SK-N-SH (cell line): ENCODE results near the gene LANCL2. TPM values are rescaled to one million over a fixed set of nuclear protein-coding genes. Genes with fewer than 3 reads are reported as not detected.

ENCODE experiments used
- CTCF ChIA-PET: fragments of 300-600, 350-600 bp; formaldehyde crosslinking; extraction: SDS; loops from one replicate; lab custom pipeline; 2021; lab: Yijun Ruan, JAX
- POLR2A ChIA-PET: fragments of 350-600 bp; sonication (Branson Sonifier 250); formaldehyde crosslinking; extraction: SDS; loops from one replicate; lab custom pipeline; 2020; ENCODE audit warnings: antibody characterized with exemption, inconsistent platforms; lab: Yijun Ruan, JAX
- DNase-seq: peaks from one replicate; pipeline ENCODE4 v3.0.0; 2012
- H2AFZ ChIP-seq: fragments of 200-600 bp; sonication (generic); 2 replicates; pipeline ENCODE4 v1.8.1; 2016; ENCODE audit warnings: antibody characterized with exemption, mild to moderate bottlenecking, low read depth
- H3F3A ChIP-seq: fragments of 200-600 bp; sonication (generic); replicated peaks from 2 replicates; pipeline ENCODE3; 2016; ENCODE audit warnings: antibody characterized with exemption, mild to moderate bottlenecking; ENCODE audit not compliant: insufficient read depth
- H3K27ac ChIP-seq, 2 experiments: fragments of 200-500 bp in 1 of 2; fragments of 200-600 bp in 1 of 2; sonication (Bioruptor generic) in 1 of 2; sonication (generic), shearing (Covaris generic) in 1 of 2; 2 replicates each; pipeline versions ENCODE4 v1.5.1 to v1.6.1; 2014 to 2016; ENCODE audit warnings: low read depth in 2 of 2, inconsistent platforms in 1 of 2, low read length in 1 of 2, mild to moderate bottlenecking in 1 of 2, mixed read lengths in 1 of 2
- H3K27me3 ChIP-seq: fragments of 200-600 bp; sonication (generic), shearing (Covaris generic); 2 replicates; pipeline ENCODE4 v1.6.1; 2016; ENCODE audit warnings: mixed run types; ENCODE audit not compliant: insufficient read depth
- H3K36me3 ChIP-seq, 2 experiments: fragments of 200-500 bp in 1 of 2; fragments of 200-600 bp in 1 of 2; sonication (Bioruptor generic) in 1 of 2; sonication (generic) in 1 of 2; replicated peaks in 1 of 2; 2 replicates each; pipeline versions ENCODE3 to v1.5.1; 2014 to 2016; ENCODE audit warnings: low read length in 1 of 2, mild to moderate bottlenecking in 1 of 2; ENCODE audit not compliant: insufficient read depth in 2 of 2, control insufficient read depth in 1 of 2
- H3K4me1 ChIP-seq, 2 experiments: fragments of 200-500 bp in 1 of 2; fragments of 200-600 bp in 1 of 2; sonication (Bioruptor generic) in 1 of 2; sonication (generic), shearing (Covaris generic) in 1 of 2; 2 replicates each; pipeline versions ENCODE4 v1.5.1 to v1.6.1; 2014 to 2016; ENCODE audit warnings: low read depth in 1 of 2, low read length in 1 of 2, mixed run types in 1 of 2; ENCODE audit not compliant: insufficient read depth in 2 of 2, control insufficient read depth in 1 of 2
- H3K4me2 ChIP-seq: fragments of 200-600 bp; sonication (generic), shearing (Covaris generic); 2 replicates; pipeline ENCODE4 v1.6.1; 2017; ENCODE audit warnings: mixed run types
- H3K4me3 ChIP-seq, 2 experiments: fragments of 200-500 bp in 1 of 2; fragments of 200-600 bp in 1 of 2; sonication (Bioruptor generic) in 1 of 2; sonication (generic), shearing (Covaris generic) in 1 of 2; 2 replicates each; pipeline versions ENCODE4 v1.5.1 to v1.8.1; 2014 to 2016; ENCODE audit warnings: low read depth in 2 of 2, inconsistent platforms in 1 of 2, low read length in 1 of 2, mild to moderate bottlenecking in 1 of 2, mixed read lengths in 1 of 2, moderate library complexity in 1 of 2
- H3K79me2 ChIP-seq: fragments of 200-600 bp; sonication (generic); 2 replicates; pipeline ENCODE4 v1.8.1; 2017; ENCODE audit warnings: mild to moderate bottlenecking; ENCODE audit not compliant: insufficient read depth
- H3K9ac ChIP-seq: fragments of 200-600 bp; sonication (generic); 2 replicates; pipeline ENCODE4 v1.6.1; 2017; ENCODE audit warnings: mixed run types
- H3K9me2 ChIP-seq: fragments of 200-600 bp; sonication (generic); 2 replicates; pipeline ENCODE4 v1.6.1; 2017; ENCODE audit warnings: mixed run types
- H3K9me3 ChIP-seq: fragments of 200-600 bp; sonication (generic); 2 replicates; pipeline ENCODE4 v1.6.1; 2017; ENCODE audit warnings: mixed run types, mild to moderate bottlenecking, moderate library complexity
- H4K20me1 ChIP-seq: fragments of 200-600 bp; sonication (generic); 2 replicates; pipeline ENCODE4 v1.6.1; 2017; ENCODE audit warnings: mild to moderate bottlenecking, mixed run types; ENCODE audit not compliant: insufficient read depth
- CHD2 ChIP-seq: fragments of 150-350 bp; IDR thresholded peaks from 2 replicates; pipeline ENCODE4 v1.6.1; 2018; ENCODE audit warnings: low read length; ENCODE audit not compliant: partially characterized antibody
- EP300 ChIP-seq, 2 experiments: IDR thresholded peaks; 2 replicates each; pipeline versions ENCODE4 v1.4.0 to v1.6.1; 2012; ENCODE audit warnings: borderline replicate concordance in 1 of 2, low read depth in 1 of 2, low read length in 1 of 2
- EZH2phosphoT487 ChIP-seq: fragments of 200-600 bp; sonication (generic); IDR thresholded peaks from 2 replicates; pipeline ENCODE4 v1.6.1; 2017; ENCODE audit warnings: low read depth, mixed run types, mild to moderate bottlenecking, antibody characterized with exemption, moderate library complexity, borderline replicate concordance
- FOSL2 ChIP-seq: IDR thresholded peaks from 2 replicates; pipeline ENCODE4 v1.4.0; 2012; ENCODE audit warnings: low read depth, mild to moderate bottlenecking, moderate library complexity, borderline replicate concordance
- GABPA ChIP-seq: IDR thresholded peaks from 2 replicates; pipeline ENCODE4 v1.4.0; 2012; ENCODE audit warnings: low read depth, mild to moderate bottlenecking
- GATA2 ChIP-seq: sonication (generic); formaldehyde crosslinking; IDR thresholded peaks from 2 replicates; pipeline ENCODE4 v1.5.0; 2020; ENCODE audit warnings: mild to moderate bottlenecking, missing genetic modification reagents
- NRF1 ChIP-seq: IDR thresholded peaks from 2 replicates; pipeline ENCODE4 v1.6.1; 2012; ENCODE audit warnings: low read depth, mild to moderate bottlenecking, low read length
- RAD21 ChIP-seq: IDR thresholded peaks from 2 replicates; pipeline ENCODE4 v1.6.1; 2012; ENCODE audit warnings: mild to moderate bottlenecking, low read length
- RCOR1 ChIP-seq: fragments of 150-350 bp; IDR thresholded peaks from 2 replicates; pipeline ENCODE4 v1.6.1; 2017; ENCODE audit warnings: antibody characterized with exemption, low read length
- RFX5 ChIP-seq: IDR thresholded peaks from 2 replicates; pipeline ENCODE4 v1.6.1; 2012; ENCODE audit warnings: mild to moderate bottlenecking, improper control_type of control experiment, low read length
- TEAD4 ChIP-seq: IDR thresholded peaks from 2 replicates; pipeline ENCODE4 v1.4.0; 2012; ENCODE audit warnings: mild to moderate bottlenecking, borderline replicate concordance; ENCODE audit not compliant: insufficient read depth
- YY1 ChIP-seq: IDR thresholded peaks from 2 replicates; pipeline ENCODE4 v1.4.0; 2012; ENCODE audit warnings: low read depth, mild to moderate bottlenecking
- WGBS: methylation state at CpG from one replicate; pipeline ENCODE4 v1.1.6; 2017; ENCODE audit warnings: low lambda C conversion rate; 5-methylcytosine and 5-hydroxymethylcytosine counted together
- polyA plus RNA-seq, 3 experiments: library from polyadenylated mRNA; depleted of rRNA; stranded (reverse); fragments of >200 nt; gene quantifications; 2 replicates each; pipeline ENCODE4 v1.2.3, GENCODE V29; 2012
- TF ChIP-seq, protein P1 (sequence below): IDR thresholded peaks from 2 replicates; pipeline ENCODE4 v1.4.0; 2012; ENCODE audit warnings: low read depth
- TF ChIP-seq, protein P2 (sequence below): IDR thresholded peaks from 2 replicates; pipeline ENCODE4; 2012
- TF ChIP-seq, protein P3 (sequence below): IDR thresholded peaks from 2 replicates; pipeline ENCODE4 v1.6.1; 2012; ENCODE audit warnings: mild to moderate bottlenecking, low read depth, low read length, moderate library complexity

LANCL2 gene
- polyA plus RNA-seq, 1 of the 3 experiments (the other 2 are of a cell fraction): 36.7 TPM

DNA sequence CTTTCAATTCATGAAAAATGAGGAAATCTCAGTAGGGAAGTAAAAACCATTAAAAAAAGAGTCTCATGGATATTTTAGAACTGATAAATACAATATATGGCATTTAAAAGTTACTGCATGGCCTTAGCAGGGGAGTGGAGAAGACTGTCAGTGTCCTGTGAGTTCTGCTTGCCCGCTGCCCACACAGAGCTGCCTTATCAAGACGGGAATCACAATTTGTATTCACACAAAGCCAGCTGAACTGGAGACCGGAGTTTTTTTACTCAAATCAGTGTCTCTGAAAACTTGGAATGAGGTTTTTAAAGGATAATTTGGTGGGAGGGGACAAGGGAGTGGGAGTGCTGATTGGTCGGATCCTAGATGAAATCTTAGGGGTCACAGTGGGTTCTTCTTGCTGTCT, 17.1 kb downstream of the LANCL2 start:
- TF ChIP-seq GATA2 (CRISPR knock-in tag) (no peak), YY1 (no peak), GABPA (no peak), EZH2phosphoT487 (no peak), EP300 (IDR thresholded peaks at IDR 0.05; ENCODE audit: borderline replicate concordance in 1 of 2, low read depth in 1 of 2, low read length in 1 of 2) (no peak), RAD21 (no peak), FOSL2 (no peak), TEAD4 (no peak), NRF1 (no peak), CHD2 (no peak), RFX5 (no peak), RCOR1 (no peak)
- TF ChIP-seq, protein P1, sequence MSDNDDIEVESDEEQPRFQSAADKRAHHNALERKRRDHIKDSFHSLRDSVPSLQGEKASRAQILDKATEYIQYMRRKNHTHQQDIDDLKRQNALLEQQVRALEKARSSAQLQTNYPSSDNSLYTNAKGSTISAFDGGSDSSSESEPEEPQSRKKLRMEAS: no peak
- TF ChIP-seq, protein P2, sequence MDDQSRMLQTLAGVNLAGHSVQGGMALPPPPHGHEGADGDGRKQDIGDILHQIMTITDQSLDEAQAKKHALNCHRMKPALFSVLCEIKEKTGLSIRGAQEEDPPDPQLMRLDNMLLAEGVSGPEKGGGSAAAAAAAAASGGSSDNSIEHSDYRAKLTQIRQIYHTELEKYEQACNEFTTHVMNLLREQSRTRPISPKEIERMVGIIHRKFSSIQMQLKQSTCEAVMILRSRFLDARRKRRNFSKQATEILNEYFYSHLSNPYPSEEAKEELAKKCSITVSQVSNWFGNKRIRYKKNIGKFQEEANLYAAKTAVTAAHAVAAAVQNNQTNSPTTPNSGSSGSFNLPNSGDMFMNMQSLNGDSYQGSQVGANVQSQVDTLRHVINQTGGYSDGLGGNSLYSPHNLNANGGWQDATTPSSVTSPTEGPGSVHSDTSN: no peak
- TF ChIP-seq, protein P3, sequence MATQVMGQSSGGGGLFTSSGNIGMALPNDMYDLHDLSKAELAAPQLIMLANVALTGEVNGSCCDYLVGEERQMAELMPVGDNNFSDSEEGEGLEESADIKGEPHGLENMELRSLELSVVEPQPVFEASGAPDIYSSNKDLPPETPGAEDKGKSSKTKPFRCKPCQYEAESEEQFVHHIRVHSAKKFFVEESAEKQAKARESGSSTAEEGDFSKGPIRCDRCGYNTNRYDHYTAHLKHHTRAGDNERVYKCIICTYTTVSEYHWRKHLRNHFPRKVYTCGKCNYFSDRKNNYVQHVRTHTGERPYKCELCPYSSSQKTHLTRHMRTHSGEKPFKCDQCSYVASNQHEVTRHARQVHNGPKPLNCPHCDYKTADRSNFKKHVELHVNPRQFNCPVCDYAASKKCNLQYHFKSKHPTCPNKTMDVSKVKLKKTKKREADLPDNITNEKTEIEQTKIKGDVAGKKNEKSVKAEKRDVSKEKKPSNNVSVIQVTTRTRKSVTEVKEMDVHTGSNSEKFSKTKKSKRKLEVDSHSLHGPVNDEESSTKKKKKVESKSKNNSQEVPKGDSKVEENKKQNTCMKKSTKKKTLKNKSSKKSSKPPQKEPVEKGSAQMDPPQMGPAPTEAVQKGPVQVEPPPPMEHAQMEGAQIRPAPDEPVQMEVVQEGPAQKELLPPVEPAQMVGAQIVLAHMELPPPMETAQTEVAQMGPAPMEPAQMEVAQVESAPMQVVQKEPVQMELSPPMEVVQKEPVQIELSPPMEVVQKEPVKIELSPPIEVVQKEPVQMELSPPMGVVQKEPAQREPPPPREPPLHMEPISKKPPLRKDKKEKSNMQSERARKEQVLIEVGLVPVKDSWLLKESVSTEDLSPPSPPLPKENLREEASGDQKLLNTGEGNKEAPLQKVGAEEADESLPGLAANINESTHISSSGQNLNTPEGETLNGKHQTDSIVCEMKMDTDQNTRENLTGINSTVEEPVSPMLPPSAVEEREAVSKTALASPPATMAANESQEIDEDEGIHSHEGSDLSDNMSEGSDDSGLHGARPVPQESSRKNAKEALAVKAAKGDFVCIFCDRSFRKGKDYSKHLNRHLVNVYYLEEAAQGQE: no peak
- CTCF ChIA-PET: interaction anchor here (1.7 to 1.8 kb wide), 2 partner anchors 33 to 127 kb away, joined by 4 to 6 read pairs; no protein-coding TSS in a partner anchor
- Histone ChIP-seq H3K79me2 (peaks cover 36% of the 10 kb centered on the region), H3K4me3 (no peak overlapping the region), H3F3A (peaks cover 1% of the 10 kb centered on the region), H3K27me3 (no peaks in the 10 kb centered on the region), H3K4me1 (peaks cover 0 to 4% of the 10 kb centered on the region in 2 experiments; a peak in 1 of 4 replicates), H3K9ac (no peak overlapping the region), H3K4me2 (no peak overlapping the region), H3K36me3 (peaks cover 0 to 18% of the 10 kb centered on the region in 2 experiments), H4K20me1 (no peaks in the 10 kb centered on the region), H3K27ac (no peak overlapping the region), H2AFZ (no peak overlapping the region), H3K9me2 (no peaks in the 10 kb centered on the region), H3K9me3 (peaks cover 16% of the 10 kb centered on the region)
- no peak for DNase-seq
- POLR2A ChIA-PET: interaction anchor here (1.4 kb wide), 1 partner anchor 16 kb away, joined by 4 read pairs; no protein-coding TSS in a partner anchor
- WGBS: 77% methylated on average over 4 of the region's 4 CpGs
